ENCODE results near the gene LARGE1.

The LARGE1 gene

GRCh38 chr22:33817512-33818127 lies 102.7 kb downstream of the LARGE1 start:
- Histone ChIP-seq H3K36me3 (ENCODE audit: insufficient read depth, low read length) (no peaks in the 10 kb centered on the region), H3K4me1 (ENCODE audit: insufficient read depth, low read length) (peaks cover 7% of the 10 kb centered on the region)

GRCh38 chr22:33812360-33812977 lies 107.8 kb downstream of the LARGE1 start:
- H3K36me3 ChIP-seq (ENCODE audit: insufficient read depth, low read length) = no peaks in the 10 kb centered on the region
- no peaks in the 10 kb centered on the region for H3K27me3 ChIP-seq (ENCODE audit: control insufficient read depth in 1 of 2, insufficient read depth in 2 of 2, low read length in 2 of 2)
- H3K27ac ChIP-seq (ENCODE audit: low read depth, low read length) = peak overlapping the region; percentile 86
- no peaks in the 10 kb centered on the region for H3K9me3 ChIP-seq (ENCODE audit: low read length)
- H3K4me1 ChIP-seq (ENCODE audit: insufficient read depth, low read length) = peaks cover 35% of the 10 kb centered on the region
- H3K9ac ChIP-seq (ENCODE audit: low read length) = no peak overlapping the region
- no peak overlapping the region for H3K4me3 ChIP-seq (ENCODE audit: low read depth in 1 of 2, low read length in 2 of 2)

More at GRCh38 chr22:33817512-33818127, 102.7 kb downstream of the LARGE1 start:
- Histone ChIP-seq H3K27ac (ENCODE audit: low read depth, low read length) (no peak overlapping the region), H3K9ac (ENCODE audit: low read length) (no peak overlapping the region), H3K4me3 (ENCODE audit: low read depth in 1 of 2, low read length in 2 of 2) (no peak overlapping the region), H3K9me3 (ENCODE audit: low read length) (no peaks in the 10 kb centered on the region), H3K27me3 (ENCODE audit: control insufficient read depth in 1 of 2, insufficient read depth in 2 of 2, low read length in 2 of 2) (no peaks in the 10 kb centered on the region)

- peak overlapping the region; percentile 86 for H3K27ac ChIP-seq (ENCODE audit: low read depth, low read length)
- H3K27me3 ChIP-seq (ENCODE audit: control insufficient read depth in 1 of 2, insufficient read depth in 2 of 2, low read length in 2 of 2) = no peaks in the 10 kb centered on the region
- peak overlapping the region in 1 of 2 donors; percentile 10 for H3K4me3 ChIP-seq (ENCODE audit: low read depth in 1 of 2, low read length in 2 of 2)
- H3K9me3 ChIP-seq (ENCODE audit: low read length) = no peaks in the 10 kb centered on the region
- H3K9ac ChIP-seq (ENCODE audit: low read length) = no peak overlapping the region
- H3K4me1 ChIP-seq (ENCODE audit: insufficient read depth, low read length) = peaks cover 37% of the 10 kb centered on the region
- no peaks in the 10 kb centered on the region for H3K36me3 ChIP-seq (ENCODE audit: insufficient read depth, low read length)
These were observed 108.6 kb downstream of the LARGE1 start for GRCh38 chr22:33811686-33812085.

- Histone ChIP-seq H3K4me3 (ENCODE audit: low read depth in 1 of 2, low read length in 2 of 2) (peak overlapping the region in 1 of 2 donors; percentile 10), H3K9me3 (ENCODE audit: low read length) (no peaks in the 10 kb centered on the region), H3K27ac (ENCODE audit: low read depth, low read length) (peak overlapping the region; percentile 86), H3K9ac (ENCODE audit: low read length) (no peak overlapping the region), H3K27me3 (ENCODE audit: control insufficient read depth in 1 of 2, insufficient read depth in 2 of 2, low read length in 2 of 2) (no peaks in the 10 kb centered on the region), H3K36me3 (ENCODE audit: insufficient read depth, low read length) (no peaks in the 10 kb centered on the region), H3K4me1 (ENCODE audit: insufficient read depth, low read length) (peaks cover 41% of the 10 kb centered on the region)
These were observed 109.1 kb downstream of the LARGE1 start for GRCh38 chr22:33811208-33811607.

GRCh38 chr22:33807470-33807869 lies 112.8 kb downstream of the LARGE1 start:
- peaks cover 75% of the 10 kb centered on the region for H3K4me1 ChIP-seq (ENCODE audit: insufficient read depth, low read length)
- no peak overlapping the region for H3K4me3 ChIP-seq (ENCODE audit: low read depth in 1 of 2, low read length in 2 of 2)
- H3K36me3 ChIP-seq (ENCODE audit: insufficient read depth, low read length) = no peaks in the 10 kb centered on the region
- H3K27ac ChIP-seq (ENCODE audit: low read depth, low read length) = peak overlapping the region; percentile 3
- no peak overlapping the region for H3K9ac ChIP-seq (ENCODE audit: low read length)
- no peaks in the 10 kb centered on the region for H3K9me3 ChIP-seq (ENCODE audit: low read length)
- no peaks in the 10 kb centered on the region for H3K27me3 ChIP-seq (ENCODE audit: control insufficient read depth in 1 of 2, insufficient read depth in 2 of 2, low read length in 2 of 2)

GRCh38 chr22:33806191-33806590 lies 114.1 kb downstream of the LARGE1 start:
- Histone ChIP-seq H3K9ac (ENCODE audit: low read length) (no peak overlapping the region), H3K4me1 (ENCODE audit: insufficient read depth, low read length) (peaks cover 72% of the 10 kb centered on the region), H3K27ac (ENCODE audit: low read depth, low read length) (peak overlapping the region; percentile 37), H3K4me3 (ENCODE audit: low read depth in 1 of 2, low read length in 2 of 2) (peak overlapping the region in 1 of 2 donors; percentile 12), H3K27me3 (ENCODE audit: control insufficient read depth in 1 of 2, insufficient read depth in 2 of 2, low read length in 2 of 2) (no peaks in the 10 kb centered on the region), H3K36me3 (ENCODE audit: insufficient read depth, low read length) (no peaks in the 10 kb centered on the region), H3K9me3 (ENCODE audit: low read length) (no peaks in the 10 kb centered on the region)

- Histone ChIP-seq H3K27me3 (ENCODE audit: control insufficient read depth in 1 of 2, insufficient read depth in 2 of 2, low read length in 2 of 2) (no peaks in the 10 kb centered on the region), H3K36me3 (ENCODE audit: insufficient read depth, low read length) (no peaks in the 10 kb centered on the region), H3K27ac (ENCODE audit: low read depth, low read length) (peak overlapping the region; percentile 47), H3K9me3 (ENCODE audit: low read length) (no peaks in the 10 kb centered on the region), H3K4me3 (ENCODE audit: low read depth in 1 of 2, low read length in 2 of 2) (peak overlapping the region in 1 of 2 donors; percentile 14), H3K9ac (ENCODE audit: low read length) (no peak overlapping the region), H3K4me1 (ENCODE audit: insufficient read depth, low read length) (peaks cover 59% of the 10 kb centered on the region)
These were observed 116.6 kb downstream of the LARGE1 start for GRCh38 chr22:33803371-33804282.

GRCh38 chr22:33798401-33798800 lies 121.9 kb downstream of the LARGE1 start:
- H3K9me3 ChIP-seq (ENCODE audit: low read length) = no peaks in the 10 kb centered on the region
- peaks cover 28% of the 10 kb centered on the region for H3K4me1 ChIP-seq (ENCODE audit: insufficient read depth, low read length)
- no peak overlapping the region for H3K4me3 ChIP-seq (ENCODE audit: low read depth in 1 of 2, low read length in 2 of 2)
- no peaks in the 10 kb centered on the region for H3K27me3 ChIP-seq (ENCODE audit: control insufficient read depth in 1 of 2, insufficient read depth in 2 of 2, low read length in 2 of 2)
- H3K9ac ChIP-seq (ENCODE audit: low read length) = no peak overlapping the region
- H3K36me3 ChIP-seq (ENCODE audit: insufficient read depth, low read length) = no peaks in the 10 kb centered on the region
- no peak overlapping the region for H3K27ac ChIP-seq (ENCODE audit: low read depth, low read length)

GRCh38 chr22:33796494-33796893 lies 123.8 kb downstream of the LARGE1 start:
- Histone ChIP-seq H3K36me3 (ENCODE audit: insufficient read depth, low read length) (no peaks in the 10 kb centered on the region), H3K4me3 (ENCODE audit: low read depth in 1 of 2, low read length in 2 of 2) (no peak overlapping the region), H3K27ac (ENCODE audit: low read depth, low read length) (no peak overlapping the region), H3K4me1 (ENCODE audit: insufficient read depth, low read length) (peaks cover 29% of the 10 kb centered on the region), H3K27me3 (ENCODE audit: control insufficient read depth in 1 of 2, insufficient read depth in 2 of 2, low read length in 2 of 2) (no peaks in the 10 kb centered on the region), H3K9me3 (ENCODE audit: low read length) (no peaks in the 10 kb centered on the region), H3K9ac (ENCODE audit: low read length) (no peak overlapping the region)

- Histone ChIP-seq H3K9me3 (ENCODE audit: low read length) (no peaks in the 10 kb centered on the region), H3K27me3 (ENCODE audit: control insufficient read depth in 1 of 2, insufficient read depth in 2 of 2, low read length in 2 of 2) (no peaks in the 10 kb centered on the region), H3K9ac (ENCODE audit: low read length) (no peak overlapping the region), H3K4me3 (ENCODE audit: low read depth in 1 of 2, low read length in 2 of 2) (peak overlapping the region in 1 of 2 donors; percentile 1), H3K36me3 (ENCODE audit: insufficient read depth, low read length) (no peaks in the 10 kb centered on the region), H3K4me1 (ENCODE audit: insufficient read depth, low read length) (peaks cover 33% of the 10 kb centered on the region), H3K27ac (ENCODE audit: low read depth, low read length) (peak overlapping the region; percentile 68)
These were observed 126.8 kb downstream of the LARGE1 start for GRCh38 chr22:33793475-33793874.

GRCh38 chr22:33792832-33793231 lies 127.4 kb downstream of the LARGE1 start:
- Histone ChIP-seq H3K9me3 (ENCODE audit: low read length) (no peaks in the 10 kb centered on the region), H3K27me3 (ENCODE audit: control insufficient read depth in 1 of 2, insufficient read depth in 2 of 2, low read length in 2 of 2) (no peaks in the 10 kb centered on the region), H3K9ac (ENCODE audit: low read length) (peak overlapping the region; percentile 7), H3K27ac (ENCODE audit: low read depth, low read length) (peak overlapping the region; percentile 68), H3K4me1 (ENCODE audit: insufficient read depth, low read length) (peaks cover 33% of the 10 kb centered on the region), H3K4me3 (ENCODE audit: low read depth in 1 of 2, low read length in 2 of 2) (peak overlapping the region in 1 of 2 donors; percentile 1), H3K36me3 (ENCODE audit: insufficient read depth, low read length) (no peaks in the 10 kb centered on the region)
